GM12873 (cell line): ENCODE results near the gene LMTK3.

ENCODE experiments used
- CTCF ChIP-seq: IDR thresholded peaks from 2 replicates; pipeline ENCODE4 v1.5.1; 2012; ENCODE audit warnings: low read depth, mild to moderate bottlenecking, moderate library complexity, low read length, control low read depth; ENCODE audit not compliant: insufficient read depth; ENCODE audit errors: missing control alignments

The LMTK3 gene

GRCh38 chr19:48456864-48457263 is 54.8 kb downstream of the LMTK3 start:
- TF ChIP-seq CTCF = no peak

GRCh38 chr19:48455908-48456562 is 55.6 kb downstream of the LMTK3 start:
- no peak for TF ChIP-seq CTCF

GRCh38 chr19:48455171-48455907 is 56.3 kb downstream of the LMTK3 start, which contains the start of gene KCNJ14:
Gene KCNJ14, plus strand, starts transcription at chr19:48455574. Its CDS starts 6,151 bp downstream, at chr19:48461725.
- no peak for TF ChIP-seq CTCF

- no peak for TF ChIP-seq CTCF
Observed at GRCh38 chr19:48454150-48454730, 57.4 kb downstream of the LMTK3 start.

GRCh38 chr19:48452289-48453190 is 59.1 kb downstream of the LMTK3 start:
- TF ChIP-seq CTCF = no peak

GRCh38 chr19:48451624-48452023 is 60.0 kb downstream of the LMTK3 start:
- no peak for TF ChIP-seq CTCF
